OCI-LY1 (cell line): ENCODE results near the gene HNRNPA3.

Source experiments
- H2AFZ ChIP-seq: fragments of 200-600 bp; sonication (generic), shearing (Covaris generic); 2 replicates; pipeline ENCODE4 v1.6.0; 2014; ENCODE audit warnings: antibody characterized with exemption, mild to moderate bottlenecking, low read length
- H3F3A ChIP-seq: fragments of 200-600 bp; sonication (generic), shearing (Covaris generic); 2 replicates; pipeline ENCODE4 v1.6.0; 2014; ENCODE audit warnings: mild to moderate bottlenecking, antibody characterized with exemption, low read length, moderate library complexity; ENCODE audit not compliant: insufficient read depth
- H3K27ac ChIP-seq: fragments of 200-600 bp; sonication (generic); 2 replicates; pipeline ENCODE4 v1.5.1; 2014; ENCODE audit warnings: low read length, mixed run types, mild to moderate bottlenecking, low read depth; ENCODE audit not compliant: poor library complexity, severe bottlenecking
- H3K27me3 ChIP-seq: fragments of 200-600 bp; sonication (generic); 2 replicates; pipeline ENCODE4 v1.6.0; 2014; ENCODE audit warnings: antibody characterized with exemption, mild to moderate bottlenecking, low read length, moderate library complexity; ENCODE audit not compliant: insufficient read depth
- H3K36me3 ChIP-seq: fragments of 200-600 bp; sonication (generic); 2 replicates; pipeline ENCODE4 v1.6.1; 2014; ENCODE audit warnings: mild to moderate bottlenecking, antibody characterized with exemption, low read length, moderate library complexity, mixed read lengths; ENCODE audit not compliant: insufficient read depth
- H3K4me1 ChIP-seq: fragments of 200-600 bp; sonication (generic); 2 replicates; pipeline ENCODE4 v1.5.1; 2014; ENCODE audit warnings: mild to moderate bottlenecking, low read length, moderate library complexity; ENCODE audit not compliant: insufficient read depth, severe bottlenecking
- H3K4me2 ChIP-seq: fragments of 200-600 bp; sonication (generic), shearing (Covaris generic); 2 replicates; pipeline ENCODE4 v1.6.1; 2014; ENCODE audit warnings: low read length
- H3K4me3 ChIP-seq: fragments of 200-600 bp; sonication (generic); 2 replicates; pipeline ENCODE4 v1.5.1; 2014; ENCODE audit warnings: low read length, low read depth, mild to moderate bottlenecking, mixed read lengths; ENCODE audit not compliant: poor library complexity, severe bottlenecking
- H3K79me2 ChIP-seq: fragments of 200-600 bp; shearing (Covaris generic); 2 replicates; pipeline ENCODE4 v1.6.1; 2016; ENCODE audit warnings: mixed run types, low read length, mixed read lengths; ENCODE audit not compliant: insufficient read depth
- H3K9ac ChIP-seq: fragments of 200-600 bp; sonication (generic), shearing (Covaris generic); 2 replicates; pipeline ENCODE4 v1.6.1; 2014; ENCODE audit warnings: mild to moderate bottlenecking, low read length, mixed read lengths
- H3K9me2 ChIP-seq: fragments of 200-600 bp; sonication (generic), shearing (Covaris generic); 2 replicates; pipeline ENCODE4 v1.6.1; 2014; ENCODE audit warnings: low read depth, mild to moderate bottlenecking, low read length, mixed read lengths
- H3K9me3 ChIP-seq: fragments of 200-600 bp; shearing (Covaris generic); 2 replicates; pipeline ENCODE4 v1.6.1; 2014; ENCODE audit warnings: low read length, mixed read lengths
- H4K20me1 ChIP-seq: fragments of 200-600 bp; sonication (generic), shearing (Covaris generic); 2 replicates; pipeline ENCODE4 v1.6.0; 2016; ENCODE audit warnings: mild to moderate bottlenecking, low read length; ENCODE audit not compliant: insufficient read depth
- CTCF ChIP-seq: fragments of 200-600 bp; sonication (generic), shearing (Covaris generic); IDR thresholded peaks from 2 replicates; pipeline ENCODE4 v1.5.1; 2017; ENCODE audit warnings: mild to moderate bottlenecking, antibody characterized with exemption, low read length, moderate library complexity, mixed read lengths
- EZH2 ChIP-seq: fragments of 200-600 bp; sonication (generic), shearing (Covaris generic); IDR thresholded peaks from 2 replicates; pipeline ENCODE4 v1.8.0; 2017; ENCODE audit warnings: borderline replicate concordance, mixed run types, mild to moderate bottlenecking, antibody characterized with exemption, low read length, moderate library complexity, mixed read lengths

Gene HNRNPA3

GRCh38 chr2:177211169-177211568 is 1.4 kb upstream of the HNRNPA3 start:
- peaks cover 3% of the 10 kb centered on the region; the same call in 1 of the 2 replicates for H4K20me1 ChIP-seq
- H3K9me2 ChIP-seq = no peaks in the 10 kb centered on the region
- peak overlapping the region; percentile 84 for H3K4me3 ChIP-seq
- peak overlapping the region; percentile 92 for H3K9ac ChIP-seq
- H3F3A ChIP-seq = no peaks in the 10 kb centered on the region
- no peaks in the 10 kb centered on the region for H3K27me3 ChIP-seq
- H3K4me2 ChIP-seq = peak overlapping the region; percentile 73
- H3K9me3 ChIP-seq = no peaks in the 10 kb centered on the region
- H2AFZ ChIP-seq = 0 out of 2 replicates have a peak overlapping the region, but pooled peaks have one; percentile 39
- H3K4me1 ChIP-seq = peaks cover 37% of the 10 kb centered on the region
- H3K27ac ChIP-seq = peak overlapping the region; percentile 90
- peaks cover 30% of the 10 kb centered on the region for H3K36me3 ChIP-seq
- TF ChIP-seq CTCF (no peak), EZH2 (no peak)
- H3K79me2 ChIP-seq = peaks cover 45% of the 10 kb centered on the region

GRCh38 chr2:177211576-177212105 is 953 bp upstream of the HNRNPA3 start:
- Histone ChIP-seq H3K27me3 (no peaks in the 10 kb centered on the region), H4K20me1 (peaks cover 3% of the 10 kb centered on the region; the same call in 1 of the 2 replicates), H3K79me2 (peaks cover 50% of the 10 kb centered on the region), H3K27ac (peak overlapping the region; percentile 90), H3F3A (no peaks in the 10 kb centered on the region), H3K4me3 (peak overlapping the region; percentile 84), H3K36me3 (peaks cover 35% of the 10 kb centered on the region), H3K9me2 (no peaks in the 10 kb centered on the region), H3K4me1 (peaks cover 37% of the 10 kb centered on the region), H3K9me3 (no peaks in the 10 kb centered on the region), H3K9ac (peak overlapping the region; percentile 92), H3K4me2 (peak overlapping the region; percentile 73), H2AFZ (no peak overlapping the region)
- no peak for TF ChIP-seq EZH2

GRCh38 chr2:177212891-177213856 is 580 bp downstream of the HNRNPA3 start:
- TF ChIP-seq EZH2 (no peak), CTCF (no peak)
- H3K4me2 ChIP-seq = peak overlapping the region; percentile 94
- no peaks in the 10 kb centered on the region for H3K9me3 ChIP-seq
- peak overlapping the region; percentile 74 for H3K27ac ChIP-seq
- no peaks in the 10 kb centered on the region for H3F3A ChIP-seq
- no peak overlapping the region for H2AFZ ChIP-seq
- peaks cover 35% of the 10 kb centered on the region for H3K4me1 ChIP-seq
- peaks cover 3% of the 10 kb centered on the region; the same call in 1 of the 2 replicates for H4K20me1 ChIP-seq
- H3K27me3 ChIP-seq = no peaks in the 10 kb centered on the region
- peak overlapping the region; percentile 84 for H3K4me3 ChIP-seq
- H3K9ac ChIP-seq = peak overlapping the region; percentile 81
- no peaks in the 10 kb centered on the region for H3K9me2 ChIP-seq
- H3K36me3 ChIP-seq = peaks cover 50% of the 10 kb centered on the region
- H3K79me2 ChIP-seq = peaks cover 57% of the 10 kb centered on the region
